ENCODE data around the gene USP27X. TPM values are rescaled to one million over a fixed set of nuclear protein-coding genes. Genes with fewer than 3 reads are reported as not detected.
A peak's percentile ranks its signal among the peaks of the same experiment; 100 is the strongest.

The USP27X gene
- total RNA-seq, 1 experiment from 2014 or later: 4.2 TPM

DNA sequence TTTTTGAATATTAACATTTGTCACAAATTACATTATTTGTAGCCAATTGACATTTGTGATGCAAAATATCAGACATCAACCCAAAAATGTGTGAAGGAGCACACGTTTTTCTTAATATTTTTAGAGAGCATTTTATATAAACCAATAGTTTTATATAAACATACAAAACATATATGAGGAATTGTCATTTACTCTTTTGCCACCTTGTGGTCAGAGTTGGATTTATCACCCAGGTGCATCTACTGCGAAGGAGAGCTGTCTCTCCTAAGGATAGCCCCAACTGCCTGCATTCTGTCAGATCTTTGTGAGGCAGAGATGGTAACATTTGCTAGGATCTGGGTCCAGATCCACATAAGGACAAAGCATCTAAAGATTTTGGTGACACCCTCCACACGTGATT lies 2.5 kb upstream of the USP27X start:
- Mint-ChIP-seq H3K36me3 (ENCODE audit: insufficient read depth, unreplicated experiment) (peaks cover 18% of the 10 kb centered on the region), H3K27ac (ENCODE audit: unreplicated experiment) (no peak overlapping the region), H3K4me1 (ENCODE audit: low read depth, unreplicated experiment) (no peaks in the 10 kb centered on the region), H3K27me3 (ENCODE audit: unreplicated experiment) (no peaks in the 10 kb centered on the region), H3K4me3 (ENCODE audit: low read depth, unreplicated experiment) (no peak overlapping the region), H3K9me3 (ENCODE audit: low read depth, unreplicated experiment) (no peaks in the 10 kb centered on the region)
- peak; percentile 42 for DNase-seq
- no TSS peak for BruUV-seq (replicated peaks)
- intact Hi-C loops (cut with micrococcal nuclease; ENCODE audit: unreplicated experiment): loop anchor here (2.0 to 5.0 kb wide), 2 partner anchors 116 to 584 kb away; no protein-coding TSS in a partner anchor
- TF ChIP-seq, protein P1, sequence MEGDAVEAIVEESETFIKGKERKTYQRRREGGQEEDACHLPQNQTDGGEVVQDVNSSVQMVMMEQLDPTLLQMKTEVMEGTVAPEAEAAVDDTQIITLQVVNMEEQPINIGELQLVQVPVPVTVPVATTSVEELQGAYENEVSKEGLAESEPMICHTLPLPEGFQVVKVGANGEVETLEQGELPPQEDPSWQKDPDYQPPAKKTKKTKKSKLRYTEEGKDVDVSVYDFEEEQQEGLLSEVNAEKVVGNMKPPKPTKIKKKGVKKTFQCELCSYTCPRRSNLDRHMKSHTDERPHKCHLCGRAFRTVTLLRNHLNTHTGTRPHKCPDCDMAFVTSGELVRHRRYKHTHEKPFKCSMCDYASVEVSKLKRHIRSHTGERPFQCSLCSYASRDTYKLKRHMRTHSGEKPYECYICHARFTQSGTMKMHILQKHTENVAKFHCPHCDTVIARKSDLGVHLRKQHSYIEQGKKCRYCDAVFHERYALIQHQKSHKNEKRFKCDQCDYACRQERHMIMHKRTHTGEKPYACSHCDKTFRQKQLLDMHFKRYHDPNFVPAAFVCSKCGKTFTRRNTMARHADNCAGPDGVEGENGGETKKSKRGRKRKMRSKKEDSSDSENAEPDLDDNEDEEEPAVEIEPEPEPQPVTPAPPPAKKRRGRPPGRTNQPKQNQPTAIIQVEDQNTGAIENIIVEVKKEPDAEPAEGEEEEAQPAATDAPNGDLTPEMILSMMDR (IDR thresholded peaks at IDR 0.05; ENCODE audit: unreplicated experiment): peak; percentile 39
- CTCF ChIA-PET: interaction anchor here (0.5 to 1.5 kb wide), 6 partner anchors 8 to 836 kb away, joined by 3 to 4 read pairs (median 3); partner anchors contain the start of gene CLCN5

DNA sequence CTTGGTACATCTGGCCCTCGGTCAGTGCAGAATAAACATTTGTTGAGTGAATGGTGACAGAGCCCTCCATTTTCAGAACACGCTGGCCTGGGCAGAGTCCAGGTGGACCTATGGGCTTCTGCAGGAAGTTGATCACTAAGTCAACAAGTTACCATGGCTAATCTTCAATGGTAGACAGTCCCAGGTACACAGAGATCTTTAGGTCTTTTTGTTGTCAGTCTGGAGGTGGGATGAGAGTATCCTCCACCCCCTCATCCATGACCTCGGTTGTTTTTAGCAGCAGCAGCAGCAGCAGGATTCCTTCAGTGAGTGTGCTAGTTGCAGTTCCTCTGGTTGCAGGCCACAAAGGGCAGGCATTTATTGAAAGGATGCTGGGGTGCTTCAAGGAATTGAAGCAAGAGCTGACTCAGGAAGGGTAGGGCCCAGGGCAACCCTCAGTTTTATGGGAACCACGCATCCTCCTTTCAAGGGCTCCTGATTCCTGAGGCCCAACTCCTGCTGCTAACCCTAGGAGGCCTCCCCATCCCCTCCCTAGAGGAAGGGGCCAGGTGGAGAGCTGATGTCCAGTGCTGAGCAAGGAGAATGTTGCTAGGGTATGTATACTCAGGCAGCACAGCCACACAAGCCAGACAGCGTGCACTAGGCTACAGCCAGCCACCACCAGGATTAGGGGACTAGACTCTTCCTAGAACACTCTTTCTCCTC lies 1.7 kb upstream of the USP27X start:
- no peaks in the 10 kb centered on the region for H3K4me1 Mint-ChIP-seq (ENCODE audit: low read depth, unreplicated experiment)
- BruUV-seq (replicated peaks): no TSS peak
- DNase-seq: no peak
- no peaks in the 10 kb centered on the region for H3K27me3 Mint-ChIP-seq (ENCODE audit: unreplicated experiment)
- H3K9me3 Mint-ChIP-seq (ENCODE audit: low read depth, unreplicated experiment): no peaks in the 10 kb centered on the region
- H3K4me3 Mint-ChIP-seq (ENCODE audit: low read depth, unreplicated experiment): no peak overlapping the region
- CTCF ChIA-PET: interaction anchor here (0.5 to 1.5 kb wide), 6 partner anchors 8 to 837 kb away, joined by 3 to 4 read pairs (median 3); partner anchors contain the start of gene CLCN5
- H3K36me3 Mint-ChIP-seq (ENCODE audit: insufficient read depth, unreplicated experiment): peaks cover 18% of the 10 kb centered on the region
- H3K27ac Mint-ChIP-seq (ENCODE audit: unreplicated experiment): no peak overlapping the region
- intact Hi-C loops (cut with micrococcal nuclease; ENCODE audit: unreplicated experiment): loop anchor here (2.0 to 5.0 kb wide), 2 partner anchors 117 to 585 kb away; no protein-coding TSS in a partner anchor
- TF ChIP-seq, protein P1 (IDR thresholded peaks at IDR 0.05; ENCODE audit: unreplicated experiment): no peak

DNA sequence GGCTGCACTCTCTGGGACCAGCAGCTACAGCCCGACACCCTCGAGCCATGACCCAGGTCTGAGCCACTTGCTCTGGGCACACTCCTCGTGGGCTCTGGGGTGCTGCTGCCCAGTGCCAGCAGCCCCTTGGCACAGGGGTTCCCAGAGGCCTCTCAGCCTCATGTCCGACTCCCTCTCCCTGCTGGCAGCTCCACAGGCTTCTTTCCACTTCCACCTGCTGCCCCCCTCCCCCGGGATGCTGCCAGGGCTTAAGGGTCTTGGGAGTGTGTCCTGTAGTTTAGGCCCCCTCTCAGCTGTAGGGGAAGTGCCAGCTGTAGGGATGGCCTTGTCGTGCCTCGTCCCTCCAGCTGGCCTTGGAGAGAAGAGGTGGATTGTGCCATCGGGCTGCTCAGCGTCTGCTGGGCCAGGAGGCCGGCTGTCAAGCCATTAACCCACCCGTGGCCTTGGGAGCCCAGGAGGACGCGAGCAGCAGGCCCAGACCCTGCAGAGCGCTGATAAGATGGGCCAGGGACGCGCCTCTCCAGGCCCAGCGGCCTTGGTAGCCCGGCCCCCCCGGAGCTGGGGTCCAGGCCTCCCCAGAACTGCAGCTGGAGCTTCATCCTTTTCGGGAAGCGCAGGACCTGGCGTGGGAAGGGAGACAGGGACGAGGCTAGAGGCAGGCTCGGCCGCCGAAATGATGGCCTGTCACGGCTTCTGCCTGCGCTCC lies 1.0 kb upstream of the USP27X start:
- peaks cover 18% of the 10 kb centered on the region for H3K36me3 Mint-ChIP-seq (ENCODE audit: insufficient read depth, unreplicated experiment)
- BruUV-seq (replicated peaks): no TSS peak

DNA sequence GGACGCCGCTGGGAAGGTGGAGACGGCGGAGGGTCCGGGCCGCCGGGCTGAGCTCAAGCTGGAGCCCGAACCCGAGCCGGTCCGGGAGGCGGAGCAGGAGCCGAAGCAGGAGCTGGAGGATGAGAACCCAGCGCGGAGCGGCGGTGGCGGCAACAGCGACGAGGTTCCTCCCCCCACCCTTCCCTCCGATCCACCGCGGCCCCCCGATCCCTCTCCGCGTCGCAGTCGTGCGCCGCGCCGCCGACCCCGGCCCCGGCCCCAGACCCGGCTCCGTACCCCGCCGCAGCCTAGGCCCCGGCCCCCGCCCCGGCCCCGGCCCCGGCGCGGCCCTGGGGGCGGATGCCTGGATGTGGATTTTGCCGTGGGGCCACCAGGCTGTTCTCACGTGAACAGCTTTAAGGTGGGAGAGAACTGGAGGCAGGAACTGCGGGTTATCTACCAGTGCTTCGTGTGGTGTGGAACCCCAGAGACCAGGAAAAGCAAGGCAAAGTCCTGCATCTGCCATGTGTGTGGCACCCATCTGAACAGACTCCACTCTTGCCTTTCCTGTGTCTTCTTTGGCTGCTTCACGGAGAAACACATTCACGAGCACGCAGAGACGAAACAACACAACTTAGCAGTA lies 483 bp downstream of the USP27X start:
- CTCF ChIA-PET: interaction anchor here (1.2 kb wide), 1 partner anchor 42 kb away, joined by 4 read pairs; the partner anchor contains the start of gene CLCN5
- H3K36me3 Mint-ChIP-seq (ENCODE audit: insufficient read depth, unreplicated experiment): peaks cover 18% of the 10 kb centered on the region
- intact Hi-C loops (cut with micrococcal nuclease; ENCODE audit: unreplicated experiment): loop anchor here (5.0 kb wide), 1 partner anchor 587 kb away; no protein-coding TSS in a partner anchor

More for the DNA sequence above, 1.0 kb upstream of the USP27X start:
- H3K4me3 Mint-ChIP-seq (ENCODE audit: low read depth, unreplicated experiment): peak overlapping the region; percentile 68
- CTCF ChIA-PET: interaction anchor here (0.6 to 1.2 kb wide), 2 partner anchors 44 to 1888 kb away, joined by 3 to 4 read pairs; partner anchors contain the start of gene CLCN5
- no peak overlapping the region for H3K27ac Mint-ChIP-seq (ENCODE audit: unreplicated experiment)
- no peaks in the 10 kb centered on the region for H3K27me3 Mint-ChIP-seq (ENCODE audit: unreplicated experiment)
- intact Hi-C loops (cut with micrococcal nuclease; ENCODE audit: unreplicated experiment): loop anchor here (5.0 kb wide), 1 partner anchor 586 kb away; no protein-coding TSS in a partner anchor
- no peak for DNase-seq
- TF ChIP-seq, protein P1 (IDR thresholded peaks at IDR 0.05; ENCODE audit: unreplicated experiment): no peak
- no peaks in the 10 kb centered on the region for H3K9me3 Mint-ChIP-seq (ENCODE audit: low read depth, unreplicated experiment)
- H3K4me1 Mint-ChIP-seq (ENCODE audit: low read depth, unreplicated experiment): no peaks in the 10 kb centered on the region

More for the DNA sequence above, 483 bp downstream of the USP27X start:
- Mint-ChIP-seq H3K27ac (ENCODE audit: unreplicated experiment) (no peak overlapping the region), H3K9me3 (ENCODE audit: low read depth, unreplicated experiment) (no peaks in the 10 kb centered on the region), H3K4me3 (ENCODE audit: low read depth, unreplicated experiment) (peak overlapping the region; percentile 68), H3K4me1 (ENCODE audit: low read depth, unreplicated experiment) (peaks cover 7% of the 10 kb centered on the region), H3K27me3 (ENCODE audit: unreplicated experiment) (no peaks in the 10 kb centered on the region)
- TF ChIP-seq, protein P1 (IDR thresholded peaks at IDR 0.05; ENCODE audit: unreplicated experiment): no peak
- DNase-seq: no peak
- BruUV-seq (replicated peaks): no TSS peak
